ENCODE measurements around the gene PTCSC3. TPM values are rescaled to one million over a fixed set of nuclear protein-coding genes. Genes with fewer than 3 reads are reported as not detected.

The PTCSC3 gene
- total RNA-seq, 1 donor from 2014 or later: not detected

- DNase-seq (ENCODE audit: low read depth): no peak
- Mint-ChIP-seq H3K4me1 (ENCODE audit: low read depth, unreplicated experiment) (peaks cover 7% of the 10 kb centered on the region), H3K36me3 (ENCODE audit: low read depth, unreplicated experiment) (no peaks in the 10 kb centered on the region), H3K4me3 (ENCODE audit: unreplicated experiment) (no peak overlapping the region), H3K27ac (ENCODE audit: unreplicated experiment) (no peak overlapping the region), H3K27me3 (ENCODE audit: low read depth, unreplicated experiment) (peaks cover 6% of the 10 kb centered on the region), H3K9me3 (ENCODE audit: unreplicated experiment) (no peaks in the 10 kb centered on the region)
- Histone ChIP-seq H3K4me3 (ENCODE audit: insufficient read depth, low read depth, low read length) (no peak overlapping the region), H3K36me3 (ENCODE audit: insufficient read depth, low read length) (no peaks in the 10 kb centered on the region), H2AFZ (ENCODE audit: low read depth, low read length) (no peak overlapping the region), H3K79me2 (ENCODE audit: insufficient read depth, low read length) (no peaks in the 10 kb centered on the region), H4K20me1 (ENCODE audit: insufficient read depth, low read length) (no peaks in the 10 kb centered on the region), H3K27me3 (ENCODE audit: insufficient read depth, low read length) (peaks cover 2% of the 10 kb centered on the region), H3K9me3 (ENCODE audit: insufficient read depth, low read depth, low read length) (no peaks in the 10 kb centered on the region), H3K4me1 (ENCODE audit: insufficient read depth, low read length) (no peaks in the 10 kb centered on the region), H3K4me2 (ENCODE audit: low read length) (no peak overlapping the region), H3K27ac (ENCODE audit: low read depth, low read length) (no peak overlapping the region), H3K9ac (ENCODE audit: low read length) (no peak overlapping the region)
- FAIRE-seq: no peak
- TF ChIP-seq EZH2 (IDR thresholded peaks at IDR 0.05; ENCODE audit: insufficient read depth, low read length): no peak
- no peak for TF ChIP-seq CTCF (IDR thresholded peaks at IDR 0.05; ENCODE audit: insufficient read depth, low read depth, low read length)
These were observed 44.6 kb upstream of the PTCSC3 start for GRCh38 chr14:36221112-36221511.

GRCh38 chr14:36217732-36218131, 41.2 kb upstream of the PTCSC3 start:
- FAIRE-seq (no peak), DNase-seq (ENCODE audit: low read depth) (peak; percentile 47)
- Histone ChIP-seq H3K4me3 (ENCODE audit: insufficient read depth, low read depth, low read length) (no peak overlapping the region), H3K27ac (ENCODE audit: low read depth, low read length) (no peak overlapping the region), H3K27me3 (ENCODE audit: insufficient read depth, low read length) (peaks cover 2% of the 10 kb centered on the region), H3K79me2 (ENCODE audit: insufficient read depth, low read length) (no peaks in the 10 kb centered on the region), H3K4me1 (ENCODE audit: insufficient read depth, low read length) (no peaks in the 10 kb centered on the region), H3K9me3 (ENCODE audit: insufficient read depth, low read depth, low read length) (no peaks in the 10 kb centered on the region), H2AFZ (ENCODE audit: low read depth, low read length) (no peak overlapping the region), H3K4me2 (ENCODE audit: low read length) (no peak overlapping the region), H3K9ac (ENCODE audit: low read length) (no peak overlapping the region), H3K36me3 (ENCODE audit: insufficient read depth, low read length) (no peaks in the 10 kb centered on the region), H4K20me1 (ENCODE audit: insufficient read depth, low read length) (no peaks in the 10 kb centered on the region)
- Mint-ChIP-seq H3K9me3 (ENCODE audit: unreplicated experiment) (no peaks in the 10 kb centered on the region), H3K27me3 (ENCODE audit: low read depth, unreplicated experiment) (peaks cover 6% of the 10 kb centered on the region), H3K4me1 (ENCODE audit: low read depth, unreplicated experiment) (peaks cover 9% of the 10 kb centered on the region), H3K36me3 (ENCODE audit: low read depth, unreplicated experiment) (no peaks in the 10 kb centered on the region), H3K27ac (ENCODE audit: unreplicated experiment) (no peak overlapping the region), H3K4me3 (ENCODE audit: unreplicated experiment) (no peak overlapping the region)
- TF ChIP-seq EZH2 (IDR thresholded peaks at IDR 0.05; ENCODE audit: insufficient read depth, low read length) (no peak), CTCF (IDR thresholded peaks at IDR 0.05; ENCODE audit: insufficient read depth, low read depth, low read length) (no peak)

- Histone ChIP-seq H3K9me3 (ENCODE audit: insufficient read depth, low read depth, low read length) (no peaks in the 10 kb centered on the region), H3K4me2 (ENCODE audit: low read length) (no peak overlapping the region), H2AFZ (ENCODE audit: low read depth, low read length) (no peak overlapping the region), H3K36me3 (ENCODE audit: insufficient read depth, low read length) (no peaks in the 10 kb centered on the region), H3K27ac (ENCODE audit: low read depth, low read length) (no peak overlapping the region), H3K4me3 (ENCODE audit: insufficient read depth, low read depth, low read length) (no peak overlapping the region), H3K79me2 (ENCODE audit: insufficient read depth, low read length) (no peaks in the 10 kb centered on the region), H3K27me3 (ENCODE audit: insufficient read depth, low read length) (peaks cover 2% of the 10 kb centered on the region), H4K20me1 (ENCODE audit: insufficient read depth, low read length) (no peaks in the 10 kb centered on the region), H3K9ac (ENCODE audit: low read length) (no peak overlapping the region), H3K4me1 (ENCODE audit: insufficient read depth, low read length) (no peaks in the 10 kb centered on the region)
- TF ChIP-seq CTCF (IDR thresholded peaks at IDR 0.05; ENCODE audit: insufficient read depth, low read depth, low read length) (no peak), EZH2 (IDR thresholded peaks at IDR 0.05; ENCODE audit: insufficient read depth, low read length) (no peak)
- FAIRE-seq: no peak
- DNase-seq (ENCODE audit: low read depth): no peak
- no peaks in the 10 kb centered on the region for H3K36me3 Mint-ChIP-seq (ENCODE audit: low read depth, unreplicated experiment)
- H3K27me3 Mint-ChIP-seq (ENCODE audit: low read depth, unreplicated experiment): peaks cover 6% of the 10 kb centered on the region
- no peaks in the 10 kb centered on the region for H3K9me3 Mint-ChIP-seq (ENCODE audit: unreplicated experiment)
- H3K27ac Mint-ChIP-seq (ENCODE audit: unreplicated experiment): no peak overlapping the region
- peaks cover 9% of the 10 kb centered on the region for H3K4me1 Mint-ChIP-seq (ENCODE audit: low read depth, unreplicated experiment)
- no peak overlapping the region for H3K4me3 Mint-ChIP-seq (ENCODE audit: unreplicated experiment)
These were observed 40.5 kb upstream of the PTCSC3 start for GRCh38 chr14:36217027-36217426.

All from astrocyte (in vitro differentiated cells and primary cell).